H9 (cell line): Measurements from ENCODE around the gene NKPD1. TPM values are rescaled to one million over a fixed set of nuclear protein-coding genes. Genes with fewer than 3 reads are reported as not detected.
A peak's percentile ranks its signal among the peaks of the same experiment; 100 is the strongest.

Experiments used
- DNase-seq: peaks from one replicate; pipeline ENCODE4 v3.0.0-alpha.2; 2017
- H2AFZ ChIP-seq: one replicate; pipeline ENCODE4 v1.6.1; 2013; ENCODE audit warnings: mild to moderate bottlenecking, low read length, control low read depth, moderate library complexity
- H2AK5ac ChIP-seq: 2 replicates; pipeline ENCODE4 v1.6.1; 2013; ENCODE audit warnings: low read length, control low read depth, mixed read lengths; ENCODE audit not compliant: insufficient read length
- H2BK120ac ChIP-seq: one replicate; pipeline ENCODE4 v1.6.1; 2013; ENCODE audit warnings: low read depth, mild to moderate bottlenecking, low read length, control low read depth, inconsistent platforms; ENCODE audit not compliant: poor library complexity, severe bottlenecking
- H2BK12ac ChIP-seq: 2 replicates; pipeline ENCODE4 v1.6.1; 2013; ENCODE audit warnings: low read length, control low read depth, mixed read lengths, low read depth; ENCODE audit not compliant: insufficient read length
- H2BK15ac ChIP-seq: 2 replicates; pipeline ENCODE4 v1.6.1; 2013; ENCODE audit warnings: low read depth, low read length, control low read depth
- H2BK20ac ChIP-seq: one replicate; pipeline ENCODE4 v1.6.1; 2013; ENCODE audit warnings: low read depth, mild to moderate bottlenecking, low read length, control low read depth, inconsistent platforms; ENCODE audit not compliant: poor library complexity, severe bottlenecking
- H2BK5ac ChIP-seq: 2 replicates; pipeline ENCODE4 v1.6.1; 2013; ENCODE audit warnings: low read length, control low read depth, mixed read lengths; ENCODE audit not compliant: insufficient read length
- H3K14ac ChIP-seq: 2 replicates; pipeline ENCODE4 v1.6.1; 2013; ENCODE audit warnings: low read length, control low read depth; ENCODE audit not compliant: insufficient read depth
- H3K18ac ChIP-seq: 2 replicates; pipeline ENCODE4 v1.6.1; 2013; ENCODE audit warnings: low read depth, mild to moderate bottlenecking, mixed read lengths, low read length, control low read depth; ENCODE audit not compliant: insufficient read length
- H3K23ac ChIP-seq: 2 replicates; pipeline ENCODE4 v1.6.1; 2013; ENCODE audit warnings: low read length, control low read depth, mixed read lengths, low read depth; ENCODE audit not compliant: insufficient read length
- H3K23me2 ChIP-seq: 2 replicates; pipeline ENCODE4 v1.6.1; 2013; ENCODE audit warnings: low read depth, mild to moderate bottlenecking, mixed read lengths, low read length, control low read depth; ENCODE audit not compliant: insufficient read length, poor library complexity, severe bottlenecking
- H3K27ac ChIP-seq: 2 replicates; pipeline ENCODE4 v1.5.1; 2013; ENCODE audit warnings: low read length, control low read depth, mixed read lengths, low read depth; ENCODE audit not compliant: insufficient read length
- H3K27me3 ChIP-seq: 2 replicates; pipeline ENCODE4 v1.6.1; 2013; ENCODE audit warnings: low read length, control low read depth, inconsistent platforms; ENCODE audit not compliant: insufficient read depth
- H3K4ac ChIP-seq: 2 replicates; pipeline ENCODE4 v1.6.1; 2013; ENCODE audit warnings: low read depth, mild to moderate bottlenecking, control low read depth, inconsistent platforms, low read length, moderate library complexity
- H3K4me1 ChIP-seq: 2 replicates; pipeline ENCODE4 v1.6.1; 2013; ENCODE audit warnings: low read length, control low read depth, inconsistent platforms; ENCODE audit not compliant: insufficient read depth
- H3K4me2 ChIP-seq: 2 replicates; pipeline ENCODE4 v1.6.1; 2013; ENCODE audit warnings: low read length, control low read depth, mixed read lengths; ENCODE audit not compliant: insufficient read length, insufficient read depth
- H3K56ac ChIP-seq: 2 replicates; pipeline ENCODE4 v1.6.1; 2013; ENCODE audit warnings: low read depth, mild to moderate bottlenecking, mixed read lengths, low read length, control low read depth; ENCODE audit not compliant: insufficient read length
- H3K79me1 ChIP-seq: 2 replicates; pipeline ENCODE4 v1.6.1; 2013; ENCODE audit warnings: low read depth, mild to moderate bottlenecking, moderate library complexity, low read length, control low read depth, inconsistent platforms; ENCODE audit not compliant: insufficient read depth, poor library complexity, severe bottlenecking
- H3K79me2 ChIP-seq: 2 replicates; pipeline ENCODE4 v1.6.1; 2013; ENCODE audit warnings: low read length, control low read depth, inconsistent platforms; ENCODE audit not compliant: insufficient read depth
- H3K9ac ChIP-seq: 2 replicates; pipeline ENCODE4 v1.6.1; 2013; ENCODE audit warnings: low read length, control low read depth, mixed read lengths; ENCODE audit not compliant: insufficient read length; ENCODE audit errors: extremely low read depth
- H3K9me3 ChIP-seq: one replicate; pipeline ENCODE4 v1.6.1; 2013; ENCODE audit warnings: low read depth, low read length, inconsistent platforms; ENCODE audit not compliant: control insufficient read depth
- H3T11ph ChIP-seq: one replicate; pipeline ENCODE4 v1.6.1; 2013; ENCODE audit warnings: mild to moderate bottlenecking, low read length, control low read depth, inconsistent platforms
- H4K20me1 ChIP-seq: one replicate; pipeline ENCODE4 v1.6.1; 2013; ENCODE audit not compliant: control insufficient read depth, insufficient read length, insufficient read depth
- H4K5ac ChIP-seq: 2 replicates; pipeline ENCODE4 v1.6.1; 2013; ENCODE audit warnings: low read depth, mild to moderate bottlenecking, mixed read lengths, low read length, control low read depth; ENCODE audit not compliant: insufficient read length
- H4K8ac ChIP-seq: replicated peaks from 2 replicates; pipeline ENCODE4 v1.6.1; 2013; ENCODE audit warnings: low read length, control low read depth, mixed read lengths, low read depth; ENCODE audit not compliant: insufficient read length
- H4K91ac ChIP-seq: 2 replicates; pipeline ENCODE4 v1.6.1; 2013; ENCODE audit warnings: low read depth, mild to moderate bottlenecking, moderate library complexity, mixed read lengths, low read length, control low read depth; ENCODE audit not compliant: insufficient read length
- H3K27ac Mint-ChIP-seq, 3 experiments: 2 replicates in 2 of 3; 3 replicates in 1 of 3; pipeline ENCODE4 v1.8.0; 2020 to 2021; ENCODE audit warnings: mixed read lengths in 3 of 3, mild to moderate bottlenecking in 1 of 3, moderate library complexity in 1 of 3
- H3K27me3 Mint-ChIP-seq: 2 replicates; pipeline ENCODE4 v1.8.0; 2021; ENCODE audit warnings: low read depth, mild to moderate bottlenecking, moderate library complexity, mixed read lengths
- H3K36me3 Mint-ChIP-seq, 3 experiments: 2 replicates in 2 of 3; 3 replicates in 1 of 3; pipeline ENCODE4 v1.8.0; 2020 to 2021; ENCODE audit warnings: low read depth in 3 of 3, mixed read lengths in 3 of 3; ENCODE audit not compliant: insufficient read depth in 1 of 3
- H3K4me1 Mint-ChIP-seq, 2 experiments: 2 replicates each; pipeline ENCODE4 v1.8.0; 2020; ENCODE audit warnings: mixed read lengths in 2 of 2
- H3K4me3 Mint-ChIP-seq, 2 experiments: 2 replicates in 1 of 2; 3 replicates in 1 of 2; pipeline ENCODE4 v1.8.0; 2020 to 2021; ENCODE audit warnings: mild to moderate bottlenecking in 2 of 2, mixed read lengths in 2 of 2, moderate library complexity in 1 of 2
- H3K9me3 Mint-ChIP-seq, 2 experiments: 2 replicates in 1 of 2; 3 replicates in 1 of 2; pipeline ENCODE4 v1.8.0; 2020; ENCODE audit warnings: mild to moderate bottlenecking in 2 of 2, mixed read lengths in 2 of 2, moderate library complexity in 1 of 2
- CTCF ChIP-seq: fragments of 200-600 bp; sonication (generic); conservative IDR thresholded peaks from 3 replicates; pipeline ENCODE4 v1.8.0; 2021; ENCODE audit warnings: antibody characterized with exemption, mild to moderate bottlenecking
- WGBS: extraction: QIAGEN DNeasy Blood & Tissue Kit; methylation state at CpG from one replicate; pipeline ENCODE4 v1.1.7; 2013; ENCODE audit warnings: missing lambda C conversion rate, low lambda C conversion rate, mixed read lengths; ENCODE audit not compliant: insufficient read length; ENCODE audit errors: extremely low coverage; 5-methylcytosine and 5-hydroxymethylcytosine counted together
- total RNA-seq: library from RNA; stranded (reverse); gene quantifications from 2 replicates; pipeline ENCODE4 v1.2.1, GENCODE V29; 2021

NKPD1 gene
- total RNA-seq, 1 experiment from 2014 or later, result 0.17 TPM

GRCh38 chr19:45121827-45122345 is 38.9 kb downstream of the NKPD1 start:
- no peaks in the 10 kb centered on the region for H3K9me3 Mint-ChIP-seq
- no peak overlapping the region for H3T11ph ChIP-seq
- no peak overlapping the region for H2BK20ac ChIP-seq
- no peak overlapping the region for H3K18ac ChIP-seq
- TF ChIP-seq CTCF, result no peak
- H3K23ac ChIP-seq, result no peak overlapping the region
- peaks cover 2% of the 10 kb centered on the region for H4K20me1 ChIP-seq
- H3K9ac ChIP-seq, result no peak overlapping the region
- no peaks in the 10 kb centered on the region for H3K9me3 ChIP-seq
- H3K4me1 ChIP-seq, result no peaks in the 10 kb centered on the region
- no peak overlapping the region for H2BK5ac ChIP-seq
- no peak overlapping the region for H2AFZ ChIP-seq
- H2BK120ac ChIP-seq, result no peak overlapping the region
- H3K79me1 ChIP-seq, result peaks cover 6% of the 10 kb centered on the region
- peaks cover 0 to 4% (median 0%) of the 10 kb centered on the region in 3 experiments; a peak in 1 of 7 replicates for H3K36me3 Mint-ChIP-seq
- no CpG with 5 or more reads among the region's 11 CpGs for WGBS
- H3K14ac ChIP-seq, result no peak overlapping the region
- no peaks in the 10 kb centered on the region for H3K27me3 Mint-ChIP-seq
- DNase-seq, result no peak
- H3K27me3 ChIP-seq, result no peaks in the 10 kb centered on the region
- H4K8ac ChIP-seq, result no peak overlapping the region
- no peak overlapping the region for H3K27ac ChIP-seq
- H4K91ac ChIP-seq, result no peak overlapping the region
- peak overlapping the region in 1 of 2 experiments; percentile 30; a peak in 1 of 5 replicates for H3K4me3 Mint-ChIP-seq
- peaks cover 18 to 19% of the 10 kb centered on the region in 2 experiments for H3K4me1 Mint-ChIP-seq
- no peaks in the 10 kb centered on the region for H3K23me2 ChIP-seq
- no peak overlapping the region for H3K4ac ChIP-seq
- no peak overlapping the region for H3K4me2 ChIP-seq
- H3K56ac ChIP-seq, result no peak overlapping the region
- H4K5ac ChIP-seq, result no peak overlapping the region
- H2AK5ac ChIP-seq, result no peak overlapping the region
- no peak overlapping the region for H2BK15ac ChIP-seq
- no peak overlapping the region for H2BK12ac ChIP-seq
- peak overlapping the region in 2 of 3 experiments; percentile 54 to 59; a peak in 1 of 7 replicates for H3K27ac Mint-ChIP-seq
- H3K79me2 ChIP-seq, result no peaks in the 10 kb centered on the region; the same call in 1 of the 2 replicates
